GM23338 (cell line): ENCODE results near the gene WDR37. TPM values are rescaled to one million over a fixed set of nuclear protein-coding genes. Genes with fewer than 3 reads are reported as not detected.

Experiments
- ATAC-seq: fragments of 200-7000 bp; cut with Tn5 transposase; 3 replicates; pipeline ENCODE4 v1.9.1; 2020
- DNase-seq: peaks from one replicate; pipeline ENCODE4 v3.0.0-alpha.2; 2015; ENCODE audit warnings: low spot score
- H2AFZ ChIP-seq: fragments of 200-600 bp; sonication (generic); 2 replicates; pipeline ENCODE4 v1.8.0; 2016; ENCODE audit warnings: antibody characterized with exemption, mild to moderate bottlenecking, moderate library complexity
- H3F3A ChIP-seq: fragments of 200-600 bp; sonication (generic); replicated peaks from 2 replicates; pipeline ENCODE4 v1.8.0; 2017; ENCODE audit warnings: antibody characterized with exemption, mixed run types, low read depth
- H3K27ac ChIP-seq: fragments of 200-600 bp; sonication (generic); 2 replicates; pipeline ENCODE4 v1.6.1; 2016; ENCODE audit warnings: low read depth
- H3K27me3 ChIP-seq: fragments of 200-600 bp; sonication (generic); 2 replicates; pipeline ENCODE4 v1.8.0; 2016; ENCODE audit warnings: mild to moderate bottlenecking, mixed run types, moderate library complexity; ENCODE audit not compliant: insufficient read depth
- H3K36me3 ChIP-seq: fragments of 200-600 bp; sonication (generic); 2 replicates; pipeline ENCODE4 v1.8.0; 2016; ENCODE audit warnings: mild to moderate bottlenecking; ENCODE audit not compliant: insufficient read depth
- H3K4me1 ChIP-seq: fragments of 200-600 bp; sonication (generic); 2 replicates; pipeline ENCODE4 v1.8.0; 2016; ENCODE audit warnings: mild to moderate bottlenecking, moderate library complexity; ENCODE audit not compliant: insufficient read depth
- H3K4me2 ChIP-seq: fragments of 200-600 bp; sonication (generic); 2 replicates; pipeline ENCODE4 v1.7.1; 2017; ENCODE audit warnings: mixed run types
- H3K4me3 ChIP-seq: fragments of 200-600 bp; sonication (generic); 2 replicates; pipeline ENCODE4 v1.6.1; 2016; ENCODE audit warnings: mixed run types
- H3K79me2 ChIP-seq: fragments of 200-600 bp; sonication (generic); replicated peaks from 2 replicates; pipeline ENCODE4 v1.8.0; 2017; ENCODE audit warnings: mild to moderate bottlenecking; ENCODE audit not compliant: insufficient read depth
- H3K9me2 ChIP-seq: fragments of 200-600 bp; sonication (generic); 2 replicates; pipeline ENCODE4 v1.8.0; 2017; ENCODE audit not compliant: insufficient read depth
- H4K20me1 ChIP-seq: fragments of 200-600 bp; sonication (generic); replicated peaks from 2 replicates; pipeline ENCODE4 v1.8.0; 2017; ENCODE audit warnings: mild to moderate bottlenecking; ENCODE audit not compliant: insufficient read depth
- H3K27ac Mint-ChIP-seq: 2 replicates; pipeline ENCODE4 v1.8.0; 2020; ENCODE audit warnings: inconsistent platforms, mild to moderate bottlenecking, moderate library complexity, mixed read lengths
- H3K27me3 Mint-ChIP-seq: 3 replicates; pipeline ENCODE4 v1.8.0; 2022; ENCODE audit warnings: low read depth, mild to moderate bottlenecking, moderate library complexity, mixed read lengths, inconsistent platforms; ENCODE audit not compliant: insufficient read depth, poor library complexity
- H3K36me3 Mint-ChIP-seq: 3 replicates; pipeline ENCODE4 v1.8.0; 2021; ENCODE audit warnings: low read depth, mild to moderate bottlenecking, inconsistent platforms, moderate library complexity, mixed read lengths
- H3K4me1 Mint-ChIP-seq: 3 replicates; pipeline ENCODE4 v1.8.0; 2020; ENCODE audit warnings: mild to moderate bottlenecking, inconsistent platforms, mixed read lengths
- H3K4me3 Mint-ChIP-seq: 3 replicates; pipeline ENCODE4 v1.8.0; 2021; ENCODE audit warnings: moderate library complexity, mild to moderate bottlenecking, inconsistent platforms, mixed read lengths
- H3K9me3 Mint-ChIP-seq: 3 replicates; pipeline ENCODE4 v1.8.0; 2020; ENCODE audit warnings: moderate library complexity, mild to moderate bottlenecking, inconsistent platforms, mixed read lengths
- CREB1 ChIP-seq: fragments of 250-450 bp; sonication (Bioruptor Pico); IDR thresholded peaks from 2 replicates; pipeline ENCODE4 v1.5.0; 2020; ENCODE audit warnings: low read depth, mild to moderate bottlenecking, moderate library complexity
- EZH2 ChIP-seq: fragments of 200-600 bp; sonication (generic); IDR thresholded peaks from one replicate; pipeline ENCODE4 v1.8.0; 2017; ENCODE audit warnings: antibody characterized with exemption, mild to moderate bottlenecking, low read depth; ENCODE audit not compliant: unreplicated experiment
- EZH2phosphoT487 ChIP-seq: fragments of 200-600 bp; sonication (generic); IDR thresholded peaks from one replicate; pipeline ENCODE4 v1.8.1; 2018; ENCODE audit warnings: antibody characterized with exemption; ENCODE audit not compliant: unreplicated experiment
- JUNB ChIP-seq: IDR thresholded peaks from one replicate; pipeline ENCODE4 v1.6.1; 2016; ENCODE audit warnings: antibody characterized with exemption; ENCODE audit not compliant: unreplicated experiment
- NANOG ChIP-seq: IDR thresholded peaks from 2 replicates; pipeline ENCODE4 v1.6.1; 2016; ENCODE audit warnings: antibody characterized with exemption, borderline replicate concordance
- POLR2AphosphoS5 ChIP-seq: IDR thresholded peaks from 2 replicates; pipeline ENCODE4 v1.6.1; 2016; ENCODE audit warnings: antibody characterized with exemption, low read depth
- REST ChIP-seq: IDR thresholded peaks from one replicate; pipeline ENCODE4 v1.6.1; 2018; ENCODE audit warnings: antibody characterized with exemption; ENCODE audit not compliant: unreplicated experiment
- STAT1 ChIP-seq: IDR thresholded peaks from one replicate; pipeline ENCODE4 v1.6.1; 2016; ENCODE audit warnings: antibody characterized with exemption; ENCODE audit not compliant: unreplicated experiment
- ZNF114 ChIP-seq: fragments of 250-450 bp; sonication (Bioruptor Pico); IDR thresholded peaks from 2 replicates; pipeline ENCODE4 v1.5.0; 2020; ENCODE audit warnings: mild to moderate bottlenecking, moderate library complexity
- ZNF331 ChIP-seq: fragments of 250-450 bp; sonication (Bioruptor Pico); IDR thresholded peaks from 2 replicates; pipeline ENCODE4 v1.5.0; 2020; ENCODE audit warnings: low read depth, mild to moderate bottlenecking, moderate library complexity
- ZNF462 ChIP-seq: fragments of 250-450 bp; sonication (Bioruptor Pico); IDR thresholded peaks from 2 replicates; pipeline ENCODE4 v1.5.0; 2020; ENCODE audit warnings: mild to moderate bottlenecking, moderate library complexity
- polyA plus RNA-seq: library from polyadenylated mRNA; unstranded; fragments of >200 nt; fragmentation: Nextera tagmentation; extraction: Ambion mirVana; gene quantifications from 2 replicates; pipeline ENCODE4 v1.2.1, GENCODE V29; 2016
- total RNA-seq: library from RNA; depleted of rRNA; stranded (reverse); fragments of >200 nt; shearing (Covaris generic); gene quantifications from 2 replicates; pipeline ENCODE4 v1.2.3, GENCODE V29; 2014
- TF ChIP-seq, protein P1 (sequence below), 2 experiments: fragments of 200-600 bp in 1 of 2; sonication (generic) in 1 of 2; conservative IDR thresholded peaks; 2 replicates each; pipeline versions ENCODE4 v1.5.1 to v1.6.1; 2016 to 2017; ENCODE audit warnings: antibody characterized with exemption in 2 of 2, low read depth in 2 of 2, mild to moderate bottlenecking in 2 of 2, moderate library complexity in 1 of 2
- TF ChIP-seq, protein P2 (sequence below): IDR thresholded peaks from 2 replicates; pipeline ENCODE4 v1.6.1; 2016; ENCODE audit warnings: antibody characterized with exemption

Gene WDR37
- total and polyA plus RNA-seq, 2 experiments from 2014 or later, result 6.0 to 10.2 TPM

GRCh38 chr10:1138529-1138928 lies 82.3 kb downstream of the WDR37 start:
- ATAC-seq (no peak), DNase-seq (no peak)
- no peak overlapping the region for H3K27ac Mint-ChIP-seq
- Histone ChIP-seq H3K36me3 (no peaks in the 10 kb centered on the region), H3K27ac (no peak overlapping the region), H3K79me2 (no peaks in the 10 kb centered on the region), H3K27me3 (no peaks in the 10 kb centered on the region), H3K9me2 (0 out of 2 replicates have a peak, but pooled peaks cover 6% of the 10 kb centered on the region), H3K4me3 (no peak overlapping the region), H4K20me1 (no peaks in the 10 kb centered on the region), H3K4me2 (no peak overlapping the region), H2AFZ (no peak overlapping the region), H3K4me1 (no peaks in the 10 kb centered on the region), H3F3A (no peaks in the 10 kb centered on the region)
- no peaks in the 10 kb centered on the region for H3K9me3 Mint-ChIP-seq
- no peak for TF ChIP-seq ZNF331 (CRISPR knock-in tag)
- no peak for TF ChIP-seq NANOG
- TF ChIP-seq ZNF114, result no peak
- no peak for TF ChIP-seq CREB1 (CRISPR knock-in tag)
- TF ChIP-seq ZNF462 (CRISPR knock-in tag), result no peak
- TF ChIP-seq STAT1, result no peak
- TF ChIP-seq, protein P1, sequence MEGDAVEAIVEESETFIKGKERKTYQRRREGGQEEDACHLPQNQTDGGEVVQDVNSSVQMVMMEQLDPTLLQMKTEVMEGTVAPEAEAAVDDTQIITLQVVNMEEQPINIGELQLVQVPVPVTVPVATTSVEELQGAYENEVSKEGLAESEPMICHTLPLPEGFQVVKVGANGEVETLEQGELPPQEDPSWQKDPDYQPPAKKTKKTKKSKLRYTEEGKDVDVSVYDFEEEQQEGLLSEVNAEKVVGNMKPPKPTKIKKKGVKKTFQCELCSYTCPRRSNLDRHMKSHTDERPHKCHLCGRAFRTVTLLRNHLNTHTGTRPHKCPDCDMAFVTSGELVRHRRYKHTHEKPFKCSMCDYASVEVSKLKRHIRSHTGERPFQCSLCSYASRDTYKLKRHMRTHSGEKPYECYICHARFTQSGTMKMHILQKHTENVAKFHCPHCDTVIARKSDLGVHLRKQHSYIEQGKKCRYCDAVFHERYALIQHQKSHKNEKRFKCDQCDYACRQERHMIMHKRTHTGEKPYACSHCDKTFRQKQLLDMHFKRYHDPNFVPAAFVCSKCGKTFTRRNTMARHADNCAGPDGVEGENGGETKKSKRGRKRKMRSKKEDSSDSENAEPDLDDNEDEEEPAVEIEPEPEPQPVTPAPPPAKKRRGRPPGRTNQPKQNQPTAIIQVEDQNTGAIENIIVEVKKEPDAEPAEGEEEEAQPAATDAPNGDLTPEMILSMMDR (conservative IDR thresholded peaks at IDR 0.05; ENCODE audit: low read depth in 2 of 2), result no peak
- TF ChIP-seq EZH2phosphoT487, result no peak
- TF ChIP-seq REST, result no peak
- TF ChIP-seq JUNB, result no peak
- TF ChIP-seq EZH2, result no peak
- TF ChIP-seq, protein P2, sequence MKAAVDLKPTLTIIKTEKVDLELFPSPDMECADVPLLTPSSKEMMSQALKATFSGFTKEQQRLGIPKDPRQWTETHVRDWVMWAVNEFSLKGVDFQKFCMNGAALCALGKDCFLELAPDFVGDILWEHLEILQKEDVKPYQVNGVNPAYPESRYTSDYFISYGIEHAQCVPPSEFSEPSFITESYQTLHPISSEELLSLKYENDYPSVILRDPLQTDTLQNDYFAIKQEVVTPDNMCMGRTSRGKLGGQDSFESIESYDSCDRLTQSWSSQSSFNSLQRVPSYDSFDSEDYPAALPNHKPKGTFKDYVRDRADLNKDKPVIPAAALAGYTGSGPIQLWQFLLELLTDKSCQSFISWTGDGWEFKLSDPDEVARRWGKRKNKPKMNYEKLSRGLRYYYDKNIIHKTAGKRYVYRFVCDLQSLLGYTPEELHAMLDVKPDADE, result no peak
- TF ChIP-seq POLR2AphosphoS5, result no peak
- H3K27me3 Mint-ChIP-seq, result no peaks in the 10 kb centered on the region
- peaks cover 8% of the 10 kb centered on the region; the same call in 2 of the 3 replicates for H3K4me1 Mint-ChIP-seq
- H3K36me3 Mint-ChIP-seq, result no peaks in the 10 kb centered on the region
- no peak overlapping the region for H3K4me3 Mint-ChIP-seq
